Rectal smooth muscle tissue (tissue), 1 donor: ENCODE results near the gene BPHL.
"Not testable (repeated sequence)": the region's sequence is repeated elsewhere in the genome, so short reads cannot be mapped to it uniquely, and the experiment has no call there.

ENCODE experiments used
- H3K27ac ChIP-seq: one replicate; pipeline ENCODE4 v1.7.0; 2013; ENCODE audit warnings: low read depth, low read length, inconsistent platforms
- H3K27me3 ChIP-seq: one replicate; pipeline ENCODE4 v1.7.0; 2013; ENCODE audit warnings: low read length; ENCODE audit not compliant: control insufficient read depth, insufficient read depth
- H3K36me3 ChIP-seq: one replicate; pipeline ENCODE4 v1.7.0; 2013; ENCODE audit warnings: low read length; ENCODE audit not compliant: control insufficient read depth, insufficient read depth
- H3K4me1 ChIP-seq: one replicate; pipeline ENCODE4 v1.7.0; 2013; ENCODE audit warnings: low read length; ENCODE audit not compliant: control insufficient read depth, insufficient read depth
- H3K4me3 ChIP-seq: one replicate; pipeline ENCODE4 v1.7.0; 2013; ENCODE audit warnings: low read length
- H3K9ac ChIP-seq: one replicate; pipeline ENCODE4 v1.7.0; 2013; ENCODE audit warnings: low read length

The BPHL gene

DNA sequence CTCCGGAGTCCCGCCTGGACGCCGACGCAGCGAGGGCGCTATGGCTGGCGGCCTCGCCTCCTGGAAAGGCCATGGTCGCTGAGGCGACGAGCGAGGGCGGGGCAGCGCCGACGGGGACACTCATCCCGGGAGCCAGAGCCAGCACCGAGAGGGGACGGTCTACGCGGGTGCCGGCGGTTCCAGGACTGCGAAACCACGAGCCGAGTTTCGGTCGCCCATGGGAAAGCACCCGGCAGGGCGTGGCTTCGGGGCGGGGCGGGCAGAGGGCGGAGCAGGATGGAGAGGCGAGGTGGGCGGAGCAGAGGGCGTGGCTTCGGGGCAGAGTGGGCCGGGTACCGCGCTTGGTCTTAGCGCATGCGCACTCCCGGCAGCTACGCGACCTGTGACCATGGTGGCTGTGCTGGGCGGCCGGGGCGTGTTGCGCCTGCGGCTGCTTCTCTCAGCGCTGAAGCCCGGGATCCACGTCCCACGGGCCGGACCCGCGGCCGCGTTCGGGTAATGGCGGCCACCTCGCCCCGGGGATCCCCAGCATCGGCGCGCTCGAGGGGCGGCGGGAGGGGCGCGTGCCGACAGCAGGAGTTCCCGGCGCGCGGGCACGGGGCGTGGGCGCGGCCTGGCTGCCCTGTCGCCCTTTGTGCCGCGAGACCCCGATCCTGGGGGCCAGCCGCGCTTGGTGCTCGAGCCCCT is at the start of gene BPHL:
Gene BPHL (plus strand): TSS at position 359 of the 687 bp plus-strand sequence. CDS start 30 bp downstream, at position 389.
- Histone ChIP-seq H3K4me3 (peak within 1 kb of the TSS; percentile 72), H3K36me3 (peaks cover 5% of the 10 kb centered on the region), H3K4me1 (peaks cover 10% of the 10 kb centered on the region), H3K27me3 (no peaks in the 10 kb centered on the region), H3K9ac (peak within 1 kb of the TSS; percentile 5), H3K27ac (peak within 1 kb of the TSS; percentile 98)

DNA sequence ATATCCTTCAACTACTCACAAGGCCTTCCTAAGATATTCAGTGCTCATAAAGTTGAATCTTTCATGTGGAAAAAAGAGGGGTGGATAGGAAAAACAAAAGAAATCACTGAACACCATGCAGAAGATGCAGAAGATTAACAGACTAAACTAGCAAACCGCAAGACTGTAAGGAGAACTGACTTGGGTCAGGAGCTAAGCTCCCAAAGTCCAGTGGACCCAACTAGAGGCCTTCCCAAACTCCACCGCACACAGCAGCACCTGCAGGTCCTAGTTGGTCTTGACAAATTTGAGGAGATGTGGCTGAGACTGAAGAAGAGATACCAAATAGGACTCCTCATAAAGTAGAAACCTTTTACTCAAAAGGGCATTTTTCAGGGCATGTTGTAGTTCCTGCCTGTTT is 46.9 kb upstream of the BPHL start:
- no peak overlapping the region for H3K4me3 ChIP-seq
- no peak overlapping the region for H3K27ac ChIP-seq
- no peaks in the 10 kb centered on the region for H3K27me3 ChIP-seq
- H3K36me3 ChIP-seq, result no peaks in the 10 kb centered on the region
- H3K4me1 ChIP-seq, result peaks cover 4% of the 10 kb centered on the region
- no peak overlapping the region for H3K9ac ChIP-seq

DNA sequence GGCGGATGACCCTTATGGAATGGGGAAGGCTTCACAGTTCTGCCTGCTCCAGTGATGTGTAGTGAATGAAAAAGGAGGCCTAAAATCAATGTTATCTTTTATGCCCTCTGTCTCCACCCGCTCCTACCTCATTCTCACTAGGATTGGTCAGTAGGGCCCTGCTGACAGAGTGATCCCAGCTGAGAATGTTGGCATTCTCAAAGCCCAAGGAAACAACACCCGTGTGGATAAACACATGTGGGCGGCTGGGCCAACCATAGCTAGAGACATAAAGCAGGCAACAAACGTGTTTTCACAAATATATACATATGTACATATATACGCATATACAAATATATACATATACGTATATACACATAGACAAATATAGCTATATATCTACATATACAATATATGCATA is 45.7 kb upstream of the BPHL start:
- Histone ChIP-seq H3K27me3 (no peaks in the 10 kb centered on the region), H3K36me3 (peaks cover 4% of the 10 kb centered on the region), H3K4me1 (peaks cover 4% of the 10 kb centered on the region), H3K4me3 (no peak overlapping the region), H3K27ac (no peak overlapping the region), H3K9ac (no peak overlapping the region)

DNA sequence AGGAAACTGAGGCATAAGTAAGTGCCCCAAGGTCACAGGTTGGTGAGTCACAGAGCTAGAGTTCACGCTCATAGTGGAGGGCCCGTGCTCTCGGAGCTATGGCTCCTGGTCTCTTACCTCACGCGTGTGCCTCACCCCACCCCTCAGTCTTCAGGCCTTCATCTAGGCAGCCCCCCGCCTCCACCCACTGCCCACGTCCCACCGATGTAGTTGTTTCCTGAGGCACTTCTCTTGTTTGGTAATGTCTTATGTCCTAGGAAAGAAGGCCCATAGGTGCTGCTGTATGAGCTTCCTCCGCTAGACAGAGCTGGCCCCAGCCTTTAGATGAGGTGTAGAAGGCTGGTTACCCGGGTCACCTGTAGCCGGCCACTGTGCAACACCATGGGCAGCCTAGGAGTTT is 45.1 kb upstream of the BPHL start:
- H3K4me3 ChIP-seq, result no peak overlapping the region
- no peak overlapping the region for H3K9ac ChIP-seq
- H3K27me3 ChIP-seq, result no peaks in the 10 kb centered on the region
- H3K4me1 ChIP-seq, result peaks cover 4% of the 10 kb centered on the region
- H3K27ac ChIP-seq, result no peak overlapping the region
- peaks cover 8% of the 10 kb centered on the region for H3K36me3 ChIP-seq

DNA sequence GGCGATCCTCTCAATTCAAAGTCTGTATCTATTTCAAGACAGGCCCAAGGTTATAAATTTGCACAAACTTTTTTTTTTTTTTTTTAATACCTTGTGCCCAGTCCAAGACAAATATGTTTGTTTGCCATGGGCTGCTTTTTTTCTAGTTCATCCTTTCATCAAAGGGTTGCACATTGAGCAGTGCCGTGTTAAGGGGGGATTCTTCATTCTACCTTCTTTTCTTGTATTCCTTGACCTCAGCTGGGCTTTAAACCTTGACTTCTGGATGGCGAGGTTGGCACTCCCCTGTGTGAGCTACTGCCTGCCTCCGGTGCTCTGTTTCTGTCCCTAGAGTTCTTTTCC is 42.8 kb upstream of the BPHL start:
- Histone ChIP-seq H3K4me3 (no peak overlapping the region), H3K9ac (no peak overlapping the region), H3K4me1 (peaks cover 4% of the 10 kb centered on the region), H3K36me3 (peaks cover 13% of the 10 kb centered on the region), H3K27me3 (no peaks in the 10 kb centered on the region), H3K27ac (no peak overlapping the region)

DNA sequence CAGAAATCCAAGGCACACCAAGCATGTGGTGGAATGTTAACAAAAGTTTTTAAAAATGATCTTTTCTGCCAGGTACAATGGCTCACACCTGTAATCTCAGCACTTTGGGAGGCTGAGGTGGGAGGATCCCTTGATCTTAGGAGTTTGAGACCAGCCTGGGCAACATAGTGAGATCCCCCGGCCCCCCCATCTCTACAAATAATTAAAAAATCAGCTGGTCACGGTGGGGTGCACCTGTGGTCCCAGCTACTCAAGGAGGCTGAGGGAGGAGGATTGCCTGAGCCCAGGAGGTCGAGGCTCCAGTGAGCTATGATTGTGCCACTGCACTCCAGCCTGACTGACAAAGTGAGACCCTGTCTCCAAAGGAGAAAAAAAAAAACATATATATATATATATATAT is 42.2 kb upstream of the BPHL start:
- H3K4me3 ChIP-seq, result no peak overlapping the region
- no peak overlapping the region for H3K27ac ChIP-seq
- H3K9ac ChIP-seq, result no peak overlapping the region
- H3K4me1 ChIP-seq, result peaks cover 4% of the 10 kb centered on the region
- no peaks in the 10 kb centered on the region for H3K27me3 ChIP-seq
- H3K36me3 ChIP-seq, result peaks cover 17% of the 10 kb centered on the region

DNA sequence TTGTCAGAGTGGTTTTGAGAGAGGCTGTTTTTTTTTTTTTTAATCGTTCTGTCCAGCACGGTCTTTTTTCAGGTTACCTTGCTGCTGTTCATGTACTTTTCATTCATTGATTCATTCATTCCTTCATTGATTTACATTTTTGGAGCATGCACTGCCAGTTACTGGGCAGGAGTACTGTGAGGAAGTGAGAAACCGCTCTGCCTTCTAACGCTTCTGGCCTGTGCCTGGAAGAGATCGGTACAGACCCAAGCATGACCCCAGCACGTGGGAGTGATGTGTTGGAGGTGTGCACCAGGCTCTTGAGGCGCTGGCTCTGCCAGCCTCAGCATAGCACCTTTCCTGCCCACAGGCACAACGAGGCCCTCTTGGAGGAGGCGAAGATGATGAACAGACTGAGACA is 41.1 kb upstream of the BPHL start:
- Histone ChIP-seq H3K36me3 (peaks cover 21% of the 10 kb centered on the region), H3K4me3 (no peak overlapping the region), H3K4me1 (peaks cover 4% of the 10 kb centered on the region), H3K27me3 (no peaks in the 10 kb centered on the region), H3K9ac (no peak overlapping the region), H3K27ac (no peak overlapping the region)

DNA sequence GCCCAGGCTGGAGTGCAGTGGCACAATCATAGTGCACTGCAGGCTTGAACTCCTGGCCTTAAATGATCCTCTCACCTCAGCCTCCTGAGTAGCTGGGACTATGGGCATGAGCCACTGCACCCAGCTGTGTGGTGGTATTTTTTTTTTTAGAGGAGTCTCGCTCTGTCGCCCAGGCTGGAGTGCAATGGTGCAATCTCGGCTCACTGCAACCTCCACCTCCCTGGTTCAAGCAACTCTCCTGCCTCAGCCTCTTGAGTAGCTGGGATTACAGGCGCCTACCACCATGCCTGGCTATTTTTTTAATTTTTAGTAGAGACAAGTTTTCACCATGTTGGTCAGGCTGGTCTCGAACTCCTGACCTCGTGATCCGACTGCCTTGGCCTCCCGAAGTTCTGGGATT is 39.6 kb upstream of the BPHL start:
- not testable (repeated sequence) for H3K4me3 ChIP-seq, H3K27ac ChIP-seq, H3K9ac ChIP-seq, H3K4me1 ChIP-seq, H3K27me3 ChIP-seq
- peaks cover 30% of the 10 kb centered on the region for H3K36me3 ChIP-seq

DNA sequence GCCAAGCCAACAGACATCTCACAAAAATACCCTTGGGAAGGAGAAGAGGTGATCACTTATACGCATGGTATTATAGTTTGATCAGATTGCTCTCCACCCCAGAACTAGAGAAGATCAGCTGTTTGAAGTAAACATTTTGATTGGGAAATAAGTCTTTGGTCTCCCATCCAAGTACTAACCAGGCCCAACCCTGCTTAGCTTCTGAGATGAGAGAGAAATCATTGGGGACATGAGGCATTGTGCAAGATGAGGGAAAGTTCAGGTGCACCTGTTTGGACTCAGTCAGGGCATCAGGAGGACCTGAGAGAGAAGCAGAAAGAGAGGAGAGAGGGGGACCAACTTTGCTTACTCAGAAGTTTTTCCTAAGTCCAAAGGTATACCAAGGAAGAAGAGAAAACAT is 38.8 kb upstream of the BPHL start:
- Histone ChIP-seq H3K27me3 (no peaks in the 10 kb centered on the region), H3K4me1 (peaks cover 4% of the 10 kb centered on the region), H3K4me3 (no peak overlapping the region), H3K27ac (no peak overlapping the region), H3K36me3 (peaks cover 35% of the 10 kb centered on the region), H3K9ac (no peak overlapping the region)

DNA sequence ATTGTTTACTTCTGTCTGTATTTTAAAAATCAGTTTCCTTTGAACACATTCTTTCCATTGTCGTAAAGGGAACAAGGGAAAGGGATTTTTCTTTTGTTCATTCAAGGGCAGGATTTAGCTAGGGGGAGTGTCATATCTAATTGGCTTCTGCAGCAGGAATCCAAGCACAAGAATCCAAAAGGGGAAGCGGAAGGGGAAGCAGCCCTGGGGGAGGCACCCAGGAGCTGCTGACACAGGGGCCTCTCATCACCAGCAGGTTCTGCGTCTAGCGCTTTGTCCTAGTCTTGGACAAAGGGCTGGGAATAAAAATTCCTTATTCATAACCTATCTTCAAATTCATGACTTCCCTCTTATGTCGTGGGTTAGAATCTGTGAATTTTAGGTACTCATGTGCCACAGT is 36.6 kb upstream of the BPHL start:
- no peak overlapping the region for H3K27ac ChIP-seq
- no peak overlapping the region for H3K9ac ChIP-seq
- no peak overlapping the region for H3K4me3 ChIP-seq
- H3K27me3 ChIP-seq, result no peaks in the 10 kb centered on the region
- H3K36me3 ChIP-seq, result peaks cover 38% of the 10 kb centered on the region
- H3K4me1 ChIP-seq, result no peaks in the 10 kb centered on the region

DNA sequence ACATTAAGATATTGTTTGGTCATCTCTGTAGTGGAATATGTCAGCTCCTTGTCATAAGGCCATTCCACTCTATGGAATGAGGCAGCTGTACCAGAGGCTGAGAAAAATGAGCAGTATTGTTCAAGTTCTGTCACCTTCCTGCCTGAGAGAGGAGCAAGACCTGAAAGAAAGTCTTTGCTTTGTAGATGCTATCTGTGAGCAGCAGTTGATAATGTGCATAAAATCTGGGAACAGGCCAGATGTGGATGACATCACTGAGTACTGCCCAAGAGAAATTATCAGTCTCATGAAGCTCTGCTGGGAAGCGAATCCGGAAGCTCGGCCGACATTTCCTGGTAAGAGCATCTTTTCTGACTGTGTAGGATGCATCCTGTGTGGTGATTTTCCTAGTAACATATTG is 33.4 kb upstream of the BPHL start:
- Histone ChIP-seq H3K4me1 (no peaks in the 10 kb centered on the region), H3K27me3 (no peaks in the 10 kb centered on the region), H3K27ac (no peak overlapping the region), H3K4me3 (no peak overlapping the region), H3K36me3 (peaks cover 29% of the 10 kb centered on the region), H3K9ac (no peak overlapping the region)

DNA sequence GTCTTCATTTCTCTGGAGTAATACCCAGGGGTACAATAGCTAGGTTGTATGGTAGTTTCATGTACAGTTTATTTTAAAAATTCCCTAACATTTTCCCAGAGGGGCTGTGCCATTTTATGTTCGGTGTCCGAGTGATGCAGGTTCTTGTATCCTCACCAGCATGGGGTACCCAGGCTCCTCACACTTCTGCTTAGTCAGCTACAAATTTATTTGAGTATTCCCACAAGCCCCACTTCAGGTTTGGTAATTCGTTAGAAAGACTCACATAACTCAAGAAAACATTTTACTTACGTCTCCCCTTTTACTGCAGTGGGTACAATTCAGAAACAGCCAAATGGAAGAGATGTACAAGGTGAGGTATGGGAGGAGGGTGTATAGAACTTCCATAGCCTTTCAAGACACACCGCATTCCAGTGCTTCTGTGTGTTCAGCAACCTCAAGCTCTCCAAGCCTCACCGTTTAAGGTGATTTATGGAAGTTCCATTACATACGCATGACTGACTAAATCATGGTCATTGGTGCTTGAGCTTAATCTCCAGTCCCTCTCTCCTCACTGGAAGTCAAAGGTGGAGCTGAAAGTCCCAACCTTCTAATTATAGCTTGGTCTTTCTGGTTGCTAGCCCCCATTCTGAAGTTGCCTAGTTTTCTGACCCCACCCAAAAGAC is 32.1 kb upstream of the BPHL start:
- H3K36me3 ChIP-seq, result peaks cover 24% of the 10 kb centered on the region
- H3K27me3 ChIP-seq, result no peaks in the 10 kb centered on the region
- no peak overlapping the region for H3K27ac ChIP-seq
- H3K4me1 ChIP-seq, result no peaks in the 10 kb centered on the region
- no peak overlapping the region for H3K4me3 ChIP-seq
- H3K9ac ChIP-seq, result no peak overlapping the region

DNA sequence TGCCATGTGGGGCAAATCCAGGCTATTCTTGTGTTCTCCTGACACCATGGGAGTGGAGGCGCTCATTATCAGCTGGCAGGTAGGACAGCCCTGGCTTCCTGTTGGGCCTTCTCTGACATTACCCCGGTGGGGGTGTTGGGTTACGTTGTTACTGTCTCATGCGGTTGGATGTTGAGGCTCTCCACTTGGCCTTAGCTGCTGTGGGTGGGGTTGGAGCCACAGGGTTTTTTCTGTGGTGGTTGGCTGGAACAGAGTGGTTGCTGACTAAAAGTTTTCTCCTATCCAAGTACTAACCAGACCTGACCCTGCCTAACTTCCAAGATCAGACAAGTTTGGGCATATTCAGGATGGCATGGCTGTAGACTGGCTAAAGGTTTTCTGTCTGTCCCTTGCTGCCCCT is 30.1 kb upstream of the BPHL start:
- Histone ChIP-seq H3K27ac (no peak overlapping the region), H3K4me1 (no peaks in the 10 kb centered on the region), H3K27me3 (no peaks in the 10 kb centered on the region), H3K9ac (no peak overlapping the region), H3K4me3 (no peak overlapping the region), H3K36me3 (peaks cover 15% of the 10 kb centered on the region)
